Measurements from ENCODE around the gene RNU5D-1.

The RNU5D-1 gene

DNA sequence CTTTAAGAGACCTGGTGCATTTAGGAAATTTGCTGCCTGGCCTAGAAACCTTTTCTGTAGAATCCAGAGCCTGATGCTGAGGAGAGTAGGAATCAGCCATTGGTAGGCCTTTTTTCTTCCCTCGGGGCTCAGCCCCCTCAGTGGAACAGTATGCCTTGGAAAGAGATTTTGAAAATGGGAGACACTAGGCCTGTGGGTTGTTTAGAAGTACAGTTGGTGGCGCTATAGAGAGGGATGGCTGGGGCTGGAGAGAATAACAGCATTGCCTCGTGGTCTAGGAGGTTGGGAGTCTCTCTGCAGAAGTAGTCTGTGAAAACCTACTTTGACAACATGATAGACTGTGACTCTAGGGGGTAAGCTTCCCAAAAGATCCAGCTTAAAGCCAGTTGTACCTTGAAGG is 16.9 kb upstream of the RNU5D-1 start:
- Histone ChIP-seq H3K27ac (ENCODE audit: low read depth, low read length, poor library complexity, severe bottlenecking) (no peak overlapping the region), H3K4me1 (ENCODE audit: insufficient read depth, low read length, severe bottlenecking) (peaks cover 1% of the 10 kb centered on the region), H3K9ac (ENCODE audit: low read length) (no peak overlapping the region), H3K9me2 (ENCODE audit: low read depth, low read length) (no peaks in the 10 kb centered on the region), H3F3A (ENCODE audit: insufficient read depth, low read length) (no peaks in the 10 kb centered on the region), H3K9me3 (ENCODE audit: low read length) (no peaks in the 10 kb centered on the region), H3K4me2 (ENCODE audit: low read length) (no peak overlapping the region), H3K27me3 (ENCODE audit: insufficient read depth, low read length) (no peaks in the 10 kb centered on the region), H3K36me3 (ENCODE audit: insufficient read depth, low read length) (peaks cover 91% of the 10 kb centered on the region), H2AFZ (ENCODE audit: low read length) (no peak overlapping the region), H3K4me3 (ENCODE audit: low read depth, low read length, poor library complexity, severe bottlenecking) (no peak overlapping the region), H3K79me2 (ENCODE audit: insufficient read depth, low read length) (no peaks in the 10 kb centered on the region; the same call in 1 of the 2 replicates), H4K20me1 (ENCODE audit: insufficient read depth, low read length) (no peaks in the 10 kb centered on the region)
- TF ChIP-seq, protein P1, sequence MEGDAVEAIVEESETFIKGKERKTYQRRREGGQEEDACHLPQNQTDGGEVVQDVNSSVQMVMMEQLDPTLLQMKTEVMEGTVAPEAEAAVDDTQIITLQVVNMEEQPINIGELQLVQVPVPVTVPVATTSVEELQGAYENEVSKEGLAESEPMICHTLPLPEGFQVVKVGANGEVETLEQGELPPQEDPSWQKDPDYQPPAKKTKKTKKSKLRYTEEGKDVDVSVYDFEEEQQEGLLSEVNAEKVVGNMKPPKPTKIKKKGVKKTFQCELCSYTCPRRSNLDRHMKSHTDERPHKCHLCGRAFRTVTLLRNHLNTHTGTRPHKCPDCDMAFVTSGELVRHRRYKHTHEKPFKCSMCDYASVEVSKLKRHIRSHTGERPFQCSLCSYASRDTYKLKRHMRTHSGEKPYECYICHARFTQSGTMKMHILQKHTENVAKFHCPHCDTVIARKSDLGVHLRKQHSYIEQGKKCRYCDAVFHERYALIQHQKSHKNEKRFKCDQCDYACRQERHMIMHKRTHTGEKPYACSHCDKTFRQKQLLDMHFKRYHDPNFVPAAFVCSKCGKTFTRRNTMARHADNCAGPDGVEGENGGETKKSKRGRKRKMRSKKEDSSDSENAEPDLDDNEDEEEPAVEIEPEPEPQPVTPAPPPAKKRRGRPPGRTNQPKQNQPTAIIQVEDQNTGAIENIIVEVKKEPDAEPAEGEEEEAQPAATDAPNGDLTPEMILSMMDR (IDR thresholded peaks at IDR 0.05; ENCODE audit: low read length) = 0 out of 2 replicates have a peak, but pooled peaks have one; percentile 11
- no peak for TF ChIP-seq EZH2 (IDR thresholded peaks at IDR 0.05; ENCODE audit: borderline replicate concordance, low read length)

- no peak overlapping the region for H3K27ac ChIP-seq (ENCODE audit: low read depth, low read length, poor library complexity, severe bottlenecking)
- no peak overlapping the region for H3K9ac ChIP-seq (ENCODE audit: low read length)
- H3K9me3 ChIP-seq (ENCODE audit: low read length) = no peaks in the 10 kb centered on the region
- H2AFZ ChIP-seq (ENCODE audit: low read length) = no peak overlapping the region
- H3K4me3 ChIP-seq (ENCODE audit: low read depth, low read length, poor library complexity, severe bottlenecking) = no peak overlapping the region
- H4K20me1 ChIP-seq (ENCODE audit: insufficient read depth, low read length) = no peaks in the 10 kb centered on the region
- H3K36me3 ChIP-seq (ENCODE audit: insufficient read depth, low read length) = peaks cover 67% of the 10 kb centered on the region
- TF ChIP-seq EZH2 (IDR thresholded peaks at IDR 0.05; ENCODE audit: borderline replicate concordance, low read length) = no peak
- TF ChIP-seq, protein P1 (IDR thresholded peaks at IDR 0.05; ENCODE audit: low read length) = no peak
- peaks cover 21% of the 10 kb centered on the region for H3K79me2 ChIP-seq (ENCODE audit: insufficient read depth, low read length)
- no peaks in the 10 kb centered on the region for H3K9me2 ChIP-seq (ENCODE audit: low read depth, low read length)
- H3K27me3 ChIP-seq (ENCODE audit: insufficient read depth, low read length) = no peaks in the 10 kb centered on the region
- H3F3A ChIP-seq (ENCODE audit: insufficient read depth, low read length) = no peaks in the 10 kb centered on the region
- peaks cover 31% of the 10 kb centered on the region for H3K4me1 ChIP-seq (ENCODE audit: insufficient read depth, low read length, severe bottlenecking)
- H3K4me2 ChIP-seq (ENCODE audit: low read length) = no peak overlapping the region
These were observed 12.2 kb upstream of the RNU5D-1 start for GRCh38 chr1:44743211-44743610.

DNA sequence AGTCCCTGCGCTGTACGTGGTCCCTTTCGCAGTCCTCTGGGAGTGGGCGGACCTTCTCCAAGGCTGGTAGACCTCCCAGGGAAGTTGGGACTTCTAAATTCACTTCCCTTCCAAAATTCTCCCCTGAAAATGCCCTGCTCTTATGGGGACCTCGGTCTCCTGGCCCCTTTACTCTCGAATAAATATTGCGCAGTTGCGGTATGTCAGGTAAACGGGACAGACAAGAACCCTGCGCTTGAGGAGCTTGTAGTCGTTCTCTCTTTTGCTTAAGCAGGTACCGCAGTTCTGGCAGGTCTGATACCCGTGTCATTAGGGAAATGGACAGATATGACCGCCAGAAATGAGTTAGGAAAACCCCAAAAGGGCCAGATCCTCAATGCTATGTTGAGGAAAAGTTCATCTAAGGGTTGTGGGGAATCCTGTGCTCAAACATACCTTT is 9.2 kb upstream of the RNU5D-1 start:
- Histone ChIP-seq H3K9me3 (ENCODE audit: low read length) (no peaks in the 10 kb centered on the region), H3K79me2 (ENCODE audit: insufficient read depth, low read length) (peaks cover 21% of the 10 kb centered on the region), H3K27me3 (ENCODE audit: insufficient read depth, low read length) (no peaks in the 10 kb centered on the region), H3K36me3 (ENCODE audit: insufficient read depth, low read length) (peaks cover 37% of the 10 kb centered on the region), H4K20me1 (ENCODE audit: insufficient read depth, low read length) (no peaks in the 10 kb centered on the region), H3K4me1 (ENCODE audit: insufficient read depth, low read length, severe bottlenecking) (peaks cover 31% of the 10 kb centered on the region), H3K4me3 (ENCODE audit: low read depth, low read length, poor library complexity, severe bottlenecking) (peak overlapping the region; percentile 99), H3K9ac (ENCODE audit: low read length) (peak overlapping the region; percentile 99), H3K4me2 (ENCODE audit: low read length) (peak overlapping the region; percentile 99), H3F3A (ENCODE audit: insufficient read depth, low read length) (no peaks in the 10 kb centered on the region), H2AFZ (ENCODE audit: low read length) (no peak overlapping the region), H3K27ac (ENCODE audit: low read depth, low read length, poor library complexity, severe bottlenecking) (peak overlapping the region; percentile 79), H3K9me2 (ENCODE audit: low read depth, low read length) (no peaks in the 10 kb centered on the region)
- no peak for TF ChIP-seq EZH2 (IDR thresholded peaks at IDR 0.05; ENCODE audit: borderline replicate concordance, low read length)
- TF ChIP-seq, protein P1 (IDR thresholded peaks at IDR 0.05; ENCODE audit: low read length) = no peak

Data from OCI-LY1 (cell line).